Measurements from ENCODE around the gene SLX4IP.

The SLX4IP gene

DNA sequence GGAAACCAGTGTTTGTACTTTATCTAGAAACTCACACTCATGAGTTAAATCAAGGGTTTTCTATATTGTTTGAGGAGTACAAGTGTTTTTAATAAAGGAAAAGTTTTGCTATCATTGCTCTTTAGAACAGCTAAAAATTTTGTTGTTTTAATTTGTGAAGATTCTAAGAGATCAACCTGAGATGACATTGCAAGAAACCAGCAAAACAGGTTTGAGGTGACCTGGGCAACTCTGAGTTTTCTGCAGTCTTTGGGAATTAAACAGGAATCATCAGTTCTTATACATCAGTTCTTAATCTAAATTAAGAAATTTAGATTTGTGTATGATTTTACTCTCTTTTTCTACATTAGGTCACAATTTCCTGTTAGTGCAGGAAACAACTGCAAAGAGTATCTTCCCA is 124.2 kb downstream of the SLX4IP start:
- H3K27ac ChIP-seq (ENCODE audit: extremely low read depth, low read depth, low read length): no peak overlapping the region
- TF ChIP-seq ZNF155 (tag by site-specific recombination; IDR thresholded peaks at IDR 0.05) (no peak), ZNF510 (tag by site-specific recombination; IDR thresholded peaks at IDR 0.05; ENCODE audit: insufficient replicate concordance) (no peak), ZNF391 (tag by site-specific recombination; IDR thresholded peaks at IDR 0.05; ENCODE audit: borderline replicate concordance, low read depth) (no peak), ZNF768 (tag by site-specific recombination; IDR thresholded peaks at IDR 0.05) (no peak), YY1 (tag by site-specific recombination; IDR thresholded peaks at IDR 0.05) (no peak), PBX3 (CRISPR knock-in tag; IDR thresholded peaks at IDR 0.05) (no peak), ZFHX2 (tag by site-specific recombination; conservative IDR thresholded peaks at IDR 0.05) (no peak)
- no peaks in the 10 kb centered on the region; the same call in 1 of the 2 replicates for H3K4me1 ChIP-seq (ENCODE audit: control insufficient read depth, insufficient read depth, low read length)
- H3K36me3 ChIP-seq (ENCODE audit: control insufficient read depth in 2 of 2, insufficient read depth in 1 of 2, low read length in 2 of 2): peaks cover 0 to 5% of the 10 kb centered on the region in 2 experiments; a peak in 1 of 3 replicates
- CTCF ChIA-PET: no interaction called here
- H3K4me3 ChIP-seq (ENCODE audit: low read depth, low read length): no peak overlapping the region
- H3K9me3 ChIP-seq (ENCODE audit: control insufficient read depth, insufficient read depth, low read depth, low read length): no peaks in the 10 kb centered on the region
- POLR2A ChIA-PET: no interaction called here

DNA sequence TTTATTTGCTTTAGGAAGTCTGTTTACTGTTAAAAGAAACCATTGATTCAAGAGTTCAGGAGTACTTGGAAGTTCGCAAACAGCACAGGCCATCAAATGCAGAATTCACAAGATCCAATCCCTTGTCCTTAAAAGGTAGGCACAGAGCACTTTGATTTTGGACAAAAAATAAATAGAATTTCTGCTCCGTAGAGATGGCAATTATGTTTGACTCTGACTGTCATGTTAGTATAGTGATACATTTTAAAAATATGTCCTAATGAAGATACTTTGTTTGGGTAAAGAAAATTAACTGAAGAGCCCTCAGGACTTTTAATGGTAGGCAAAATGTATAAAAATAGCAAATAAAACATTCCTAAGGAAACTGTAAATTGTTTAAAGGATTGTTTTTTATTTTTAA is 125.6 kb downstream of the SLX4IP start:
- Histone ChIP-seq H3K36me3 (ENCODE audit: control insufficient read depth in 2 of 2, insufficient read depth in 1 of 2, low read length in 2 of 2) (peaks cover 0 to 5% of the 10 kb centered on the region in 2 experiments; a peak in 1 of 3 replicates), H3K4me1 (ENCODE audit: control insufficient read depth, insufficient read depth, low read length) (no peaks in the 10 kb centered on the region; the same call in 1 of the 2 replicates), H3K27ac (ENCODE audit: extremely low read depth, low read depth, low read length) (no peak overlapping the region), H3K9me3 (ENCODE audit: control insufficient read depth, insufficient read depth, low read depth, low read length) (no peaks in the 10 kb centered on the region), H3K4me3 (ENCODE audit: low read depth, low read length) (no peak overlapping the region)
- ChIA-PET CTCF (no interaction called here), POLR2A (no interaction called here)
- TF ChIP-seq, protein P1, sequence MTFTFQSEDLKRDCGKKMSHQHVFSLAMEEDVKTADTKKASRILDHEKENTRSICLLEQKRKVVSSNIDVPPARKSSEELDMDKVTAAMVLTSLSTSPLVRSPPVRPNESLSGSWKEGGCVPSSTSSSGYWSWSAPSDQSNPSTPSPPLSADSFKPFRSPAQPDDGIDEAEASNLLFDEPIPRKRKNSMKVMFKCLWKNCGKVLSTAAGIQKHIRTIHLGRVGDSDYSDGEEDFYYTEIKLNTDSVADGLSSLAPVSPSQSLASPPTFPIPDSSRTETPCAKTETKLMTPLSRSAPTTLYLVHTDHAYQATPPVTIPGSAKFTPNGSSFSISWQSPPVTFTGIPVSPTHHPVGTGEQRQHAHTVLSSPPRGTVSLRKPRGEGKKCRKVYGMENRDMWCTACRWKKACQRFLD (tag by site-specific recombination; IDR thresholded peaks at IDR 0.05): no peak
- TF ChIP-seq ZNF660 (tag by site-specific recombination; IDR thresholded peaks at IDR 0.05) (no peak), ZNF121 (tag by site-specific recombination; IDR thresholded peaks at IDR 0.05) (no peak), ZNF585B (tag by site-specific recombination; IDR thresholded peaks at IDR 0.05) (no peak), ZNF335 (tag by site-specific recombination; conservative IDR thresholded peaks at IDR 0.05) (no peak), ZNF596 (tag by site-specific recombination; IDR thresholded peaks at IDR 0.05) (no peak), ZNF391 (tag by site-specific recombination; IDR thresholded peaks at IDR 0.05; ENCODE audit: borderline replicate concordance, low read depth) (no peak), ZNF248 (tag by site-specific recombination; IDR thresholded peaks at IDR 0.05) (no peak), ZNF76 (tag by site-specific recombination; IDR thresholded peaks at IDR 0.05; ENCODE audit: borderline replicate concordance, low read depth) (no peak), INSM2 (tag by site-specific recombination; IDR thresholded peaks at IDR 0.05) (no peak), OVOL3 (tag by site-specific recombination; IDR thresholded peaks at IDR 0.05) (no peak)
- TF ChIP-seq, protein P2, sequence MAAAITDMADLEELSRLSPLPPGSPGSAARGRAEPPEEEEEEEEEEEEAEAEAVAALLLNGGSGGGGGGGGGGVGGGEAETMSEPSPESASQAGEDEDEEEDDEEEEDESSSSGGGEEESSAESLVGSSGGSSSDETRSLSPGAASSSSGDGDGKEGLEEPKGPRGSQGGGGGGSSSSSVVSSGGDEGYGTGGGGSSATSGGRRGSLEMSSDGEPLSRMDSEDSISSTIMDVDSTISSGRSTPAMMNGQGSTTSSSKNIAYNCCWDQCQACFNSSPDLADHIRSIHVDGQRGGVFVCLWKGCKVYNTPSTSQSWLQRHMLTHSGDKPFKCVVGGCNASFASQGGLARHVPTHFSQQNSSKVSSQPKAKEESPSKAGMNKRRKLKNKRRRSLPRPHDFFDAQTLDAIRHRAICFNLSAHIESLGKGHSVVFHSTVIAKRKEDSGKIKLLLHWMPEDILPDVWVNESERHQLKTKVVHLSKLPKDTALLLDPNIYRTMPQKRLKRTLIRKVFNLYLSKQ (tag by site-specific recombination; IDR thresholded peaks at IDR 0.05; ENCODE audit: borderline replicate concordance): no peak
- TF ChIP-seq, protein P3, sequence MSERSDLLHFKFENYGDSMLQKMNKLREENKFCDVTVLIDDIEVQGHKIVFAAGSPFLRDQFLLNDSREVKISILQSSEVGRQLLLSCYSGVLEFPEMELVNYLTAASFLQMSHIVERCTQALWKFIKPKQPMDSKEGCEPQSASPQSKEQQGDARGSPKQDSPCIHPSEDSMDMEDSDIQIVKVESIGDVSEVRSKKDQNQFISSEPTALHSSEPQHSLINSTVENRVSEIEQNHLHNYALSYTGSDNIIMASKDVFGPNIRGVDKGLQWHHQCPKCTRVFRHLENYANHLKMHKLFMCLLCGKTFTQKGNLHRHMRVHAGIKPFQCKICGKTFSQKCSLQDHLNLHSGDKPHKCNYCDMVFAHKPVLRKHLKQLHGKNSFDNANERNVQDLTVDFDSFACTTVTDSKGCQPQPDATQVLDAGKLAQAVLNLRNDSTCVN (tag by site-specific recombination; optimal IDR thresholded peaks at IDR 0.05): no peak

Data from HEK293 (cell line).